IMR-90 (cell line): ENCODE data around the gene SOX12. TPM values are rescaled to one million over a fixed set of nuclear protein-coding genes. Genes with fewer than 3 reads are reported as not detected.

ENCODE experiments used
- ATAC-seq: fragments of 200-7000 bp; cut with Tn5 transposase; 2 replicates; pipeline ENCODE4 v1.9.1; 2020; ENCODE audit warnings: low read depth, mild to moderate bottlenecking, moderate library complexity
- BruUV-seq: library from RNA; stranded (reverse); fragments of 400-500 nt; replicated peaks from 2 replicates; lab custom pipeline; 2021; lab: Mats Ljungman, UMichigan
- CTCF ChIA-PET: fragments of 300-600 bp; formaldehyde crosslinking; extraction: SDS; loops from one replicate; lab custom pipeline; 2021; ENCODE audit warnings: antibody characterized with exemption; lab: Yijun Ruan, JAX
- POLR2A ChIA-PET: fragments of 300-600 bp; sonication (Branson Sonifier 250); formaldehyde crosslinking; loops from one replicate; lab custom pipeline; 2022; ENCODE audit warnings: antibody characterized with exemption; ENCODE audit not compliant: unreplicated experiment; lab: Charles Lee
- DNase-seq: peaks from one replicate; pipeline ENCODE4 v3.0.0; 2013
- H2AFZ ChIP-seq: replicated peaks from 2 replicates; pipeline ENCODE3; 2013; ENCODE audit warnings: low read length, mild to moderate bottlenecking; ENCODE audit not compliant: poor library complexity
- H2AK5ac ChIP-seq: 2 replicates; pipeline ENCODE4 v1.6.1; 2013; ENCODE audit warnings: low read depth, low read length, inconsistent platforms
- H2AK9ac ChIP-seq: replicated peaks from 2 replicates; pipeline ENCODE3; 2013; ENCODE audit warnings: mild to moderate bottlenecking, low read depth, low read length, moderate library complexity; ENCODE audit not compliant: poor library complexity
- H2BK120ac ChIP-seq: 2 replicates; pipeline ENCODE4 v1.6.1; 2013; ENCODE audit warnings: low read depth, low read length, inconsistent platforms
- H2BK15ac ChIP-seq: 3 replicates; pipeline ENCODE4 v1.6.1; 2013; ENCODE audit warnings: low read depth, low read length, inconsistent platforms
- H2BK20ac ChIP-seq: 2 replicates; pipeline ENCODE4 v1.6.1; 2013; ENCODE audit warnings: low read depth, mild to moderate bottlenecking, inconsistent platforms, low read length, moderate library complexity
- H2BK5ac ChIP-seq: 2 replicates; pipeline ENCODE4 v1.6.1; 2013; ENCODE audit warnings: mild to moderate bottlenecking, low read depth, low read length, inconsistent platforms; ENCODE audit not compliant: poor library complexity, severe bottlenecking
- H3K14ac ChIP-seq: replicated peaks from 2 replicates; pipeline ENCODE4 v1.6.1; 2013; ENCODE audit warnings: low read depth, low read length, inconsistent platforms
- H3K18ac ChIP-seq: 2 replicates; pipeline ENCODE4 v1.6.1; 2013; ENCODE audit warnings: low read depth, low read length, control low read depth
- H3K23ac ChIP-seq: 2 replicates; pipeline ENCODE4 v1.6.1; 2013; ENCODE audit warnings: low read depth, low read length, inconsistent platforms
- H3K27ac ChIP-seq: 2 replicates; pipeline ENCODE4 v1.5.1; 2013; ENCODE audit warnings: mild to moderate bottlenecking, control low read depth, low read length; ENCODE audit not compliant: insufficient read depth
- H3K27me3 ChIP-seq: 2 replicates; pipeline ENCODE4 v1.6.1; 2013; ENCODE audit warnings: low read length; ENCODE audit not compliant: control insufficient read depth, insufficient read depth
- H3K36me3 ChIP-seq: 2 replicates; pipeline ENCODE4 v1.6.1; 2013; ENCODE audit warnings: low read length, mixed read lengths; ENCODE audit not compliant: control insufficient read depth, insufficient read depth
- H3K4ac ChIP-seq: 2 replicates; pipeline ENCODE4 v1.6.1; 2013; ENCODE audit warnings: low read depth, low read length, inconsistent platforms
- H3K4me1 ChIP-seq: 2 replicates; pipeline ENCODE4 v1.6.1; 2013; ENCODE audit warnings: low read length, mixed read lengths; ENCODE audit not compliant: control insufficient read depth, insufficient read depth
- H3K4me2 ChIP-seq: 2 replicates; pipeline ENCODE4 v1.6.1; 2013; ENCODE audit warnings: low read depth, mild to moderate bottlenecking, control low read depth, low read length, moderate library complexity
- H3K4me3 ChIP-seq: 2 replicates; pipeline ENCODE4 v1.5.1; 2013; ENCODE audit warnings: low read depth, mild to moderate bottlenecking, control low read depth, low read length, moderate library complexity; ENCODE audit not compliant: insufficient read depth
- H3K56ac ChIP-seq: 2 replicates; pipeline ENCODE4 v1.6.1; 2013; ENCODE audit warnings: low read length, inconsistent platforms; ENCODE audit not compliant: insufficient read depth; ENCODE audit errors: extremely low read depth
- H3K79me1 ChIP-seq, 2 experiments: 2 replicates each; pipeline ENCODE4 v1.6.1; 2013; ENCODE audit warnings: low read length in 2 of 2, inconsistent platforms in 1 of 2, low read depth in 1 of 2
- H3K9ac ChIP-seq: 2 replicates; pipeline ENCODE4 v1.6.1; 2013; ENCODE audit warnings: low read depth, low read length, control low read depth
- H3K9me1 ChIP-seq: 2 replicates; pipeline ENCODE4 v1.6.1; 2013; ENCODE audit warnings: low read length, inconsistent platforms; ENCODE audit not compliant: insufficient read depth
- H3K9me3 ChIP-seq: 2 replicates; pipeline ENCODE4 v1.6.1; 2013; ENCODE audit warnings: low read length; ENCODE audit not compliant: control insufficient read depth, insufficient read depth
- H4K20me1 ChIP-seq: 2 replicates; pipeline ENCODE4 v1.6.1; 2013; ENCODE audit warnings: low read length, inconsistent platforms; ENCODE audit not compliant: insufficient read depth
- H4K5ac ChIP-seq: 2 replicates; pipeline ENCODE4 v1.6.1; 2013; ENCODE audit warnings: mild to moderate bottlenecking, low read depth, low read length, control low read depth
- H4K8ac ChIP-seq, 2 experiments: 2 replicates each; pipeline ENCODE4 v1.6.1; 2013; ENCODE audit warnings: low read depth in 2 of 2, low read length in 2 of 2, control low read depth in 1 of 2, inconsistent platforms in 1 of 2
- H4K91ac ChIP-seq: 2 replicates; pipeline ENCODE4 v1.6.1; 2013; ENCODE audit warnings: low read depth, low read length, inconsistent platforms; ENCODE audit not compliant: insufficient read depth
- BHLHE40 ChIP-seq: fragments of 150-350 bp; IDR thresholded peaks from 2 replicates; pipeline ENCODE4 v1.6.1; 2016; ENCODE audit warnings: mild to moderate bottlenecking, low read depth, low read length
- CTCF ChIP-seq: conservative IDR thresholded peaks from 2 replicates; pipeline ENCODE4 v1.5.1; 2012; ENCODE audit warnings: mild to moderate bottlenecking, low read depth, low read length, improper control_type of control experiment
- FOS ChIP-seq: fragments of 150-350 bp; IDR thresholded peaks from 2 replicates; pipeline ENCODE4 v1.6.1; 2016; ENCODE audit warnings: low read depth, low read length
- POLR2A ChIP-seq: IDR thresholded peaks from 2 replicates; pipeline ENCODE4 v1.6.1; 2012; ENCODE audit warnings: mild to moderate bottlenecking, low read depth, low read length
- RCOR1 ChIP-seq: IDR thresholded peaks from 2 replicates; pipeline ENCODE4 v1.6.1; 2012; ENCODE audit warnings: mild to moderate bottlenecking, low read length, improper control_type of control experiment; ENCODE audit not compliant: insufficient replicate concordance
- RFX5 ChIP-seq: IDR thresholded peaks from 2 replicates; pipeline ENCODE4 v1.8.0; 2012; ENCODE audit warnings: low read depth, mild to moderate bottlenecking, low read length, moderate library complexity
- SMC3 ChIP-seq: fragments of 150-350 bp; IDR thresholded peaks from 2 replicates; pipeline ENCODE4 v1.6.1; 2016; ENCODE audit warnings: low read depth, mild to moderate bottlenecking, antibody characterized with exemption, low read length, moderate library complexity
- USF2 ChIP-seq: fragments of 150-350 bp; IDR thresholded peaks from 2 replicates; pipeline ENCODE4 v1.6.1; 2017; ENCODE audit warnings: mild to moderate bottlenecking, antibody characterized with exemption, low read length, low read depth
- WGBS, 2 experiments: methylation state at CpG; one replicate each; pipeline versions ENCODE4 v1.1.5 to v1.1.7; 2013; ENCODE audit warnings: missing lambda C conversion rate in 2 of 2; ENCODE audit not compliant: insufficient read length in 1 of 2; ENCODE audit errors: extremely low coverage in 2 of 2; 5-methylcytosine and 5-hydroxymethylcytosine counted together
- dilution Hi-C: fragments of 300-500 bp; cut with HindIII; formaldehyde crosslinking; loops from one replicate; pipeline ENCODE4 v1.14.3; 2018; ENCODE audit warnings: low sequenced_read_pairs; ENCODE audit not compliant: unreplicated experiment
- in situ Hi-C: fragments of 300-500 bp; cut with MboI; formaldehyde crosslinking; loops from 3 replicates; pipeline ENCODE4 v1.14.3; 2019; ENCODE audit warnings: low sequenced_read_pairs, inconsistent platforms, mixed read lengths
- intact Hi-C: fragments of 100-400 bp; cut with micrococcal nuclease; formaldehyde crosslinking; loops from 2 replicates; pipeline ENCODE4 v1.10.0; 2022
- polyA plus RNA-seq, 3 experiments: library from polyadenylated mRNA; depleted of rRNA; stranded (reverse); fragments of >200 nt; gene quantifications; 2 replicates each; pipeline ENCODE4 v1.2.3, GENCODE V29; 2012; ENCODE audit warnings: low replicate concordance in 1 of 3
- total RNA-seq: library from RNA; depleted of rRNA; stranded (reverse); fragments of >200 nt; gene quantifications from 2 replicates; pipeline ENCODE4 v1.2.3, GENCODE V29; 2012

The SOX12 gene
- total and polyA plus RNA-seq, 2 of the 4 experiments (the other 2 are of a cell fraction), result 1.1 to 6.2 TPM

DNA sequence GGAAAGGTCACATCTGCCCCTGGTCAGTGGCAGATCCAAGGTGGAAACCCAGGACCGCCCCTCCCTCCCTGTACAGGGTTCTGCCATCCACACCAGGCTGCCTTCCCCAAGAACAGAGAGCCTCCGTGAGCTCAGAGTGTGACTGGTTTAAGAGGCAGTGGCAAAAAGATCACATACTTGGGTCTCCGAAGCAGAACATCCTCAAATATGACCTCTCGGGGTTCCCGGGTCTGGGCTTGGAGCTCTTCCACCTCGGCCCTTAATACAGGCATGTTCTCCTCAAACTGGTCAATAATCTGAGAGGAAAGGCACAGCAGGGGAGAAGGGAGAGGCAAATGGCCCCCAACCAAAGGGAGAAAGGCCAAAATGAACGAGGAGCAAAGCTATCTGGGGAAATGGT, 49.6 kb upstream of the SOX12 start:
- no peak overlapping the region for H4K91ac ChIP-seq
- dilution Hi-C loops, result no loop called here
- H3K27ac ChIP-seq, result no peak overlapping the region
- H3K9me3 ChIP-seq, result no peaks in the 10 kb centered on the region
- no peaks in the 10 kb centered on the region for H3K27me3 ChIP-seq
- H3K9ac ChIP-seq, result no peak overlapping the region
- no peak overlapping the region for H2BK5ac ChIP-seq
- no peak overlapping the region for H2AK9ac ChIP-seq
- ChIA-PET CTCF (interaction anchor here (0.6 kb wide), 1 partner anchor 611 kb away, joined by 4 read pairs; no protein-coding TSS in a partner anchor), POLR2A (no interaction called here)
- H3K79me1 ChIP-seq, result no peaks in the 10 kb centered on the region
- no peak overlapping the region for H2BK120ac ChIP-seq
- H4K20me1 ChIP-seq, result no peaks in the 10 kb centered on the region
- H3K18ac ChIP-seq, result no peak overlapping the region
- no peak overlapping the region for H4K8ac ChIP-seq
- no peaks in the 10 kb centered on the region; the same call in 1 of the 2 replicates for H3K9me1 ChIP-seq
- TF ChIP-seq CTCF, result no peak
- no peak for TF ChIP-seq RFX5
- no peak for TF ChIP-seq FOS
- no peak for TF ChIP-seq USF2
- no peak for TF ChIP-seq BHLHE40
- no peak for TF ChIP-seq SMC3
- no peak for TF ChIP-seq RCOR1
- no peak for TF ChIP-seq POLR2A
- DNase-seq (no peak), ATAC-seq (no peak)
- H2AFZ ChIP-seq, result no peak overlapping the region
- WGBS, 2 experiments, result 83% methylated on average over 1 of the region's 7 CpGs; no CpG with 5 or more reads in 1 of the 2 experiments
- H2BK15ac ChIP-seq, result no peak overlapping the region
- no peak overlapping the region for H4K5ac ChIP-seq
- H3K23ac ChIP-seq, result no peak overlapping the region
- H3K4me3 ChIP-seq, result no peak overlapping the region
- intact Hi-C loops, result no loop called here
- H3K4me1 ChIP-seq, result no peaks in the 10 kb centered on the region
- no peak overlapping the region for H3K4me2 ChIP-seq
- no peak overlapping the region for H2AK5ac ChIP-seq
- H3K14ac ChIP-seq, result no peak overlapping the region
- no peak overlapping the region for H3K56ac ChIP-seq
- in situ Hi-C loops, result no loop called here
- H2BK20ac ChIP-seq, result no peak overlapping the region
- no peak overlapping the region for H3K4ac ChIP-seq
- no TSS peak for BruUV-seq
- H3K36me3 ChIP-seq, result peaks cover 33% of the 10 kb centered on the region
